ENCODE data around the gene ENPP1. TPM values are rescaled to one million over a fixed set of nuclear protein-coding genes. Genes with fewer than 3 reads are reported as not detected.

Gene ENPP1
- total RNA-seq, 1 donor from 2014 or later = 7.1 TPM

- no peaks in the 10 kb centered on the region for H3K36me3 Mint-ChIP-seq (ENCODE audit: low read depth, unreplicated experiment)
- H3K9me3 ChIP-seq (ENCODE audit: insufficient read depth, low read depth, low read length) = no peaks in the 10 kb centered on the region
- FAIRE-seq (no peak), DNase-seq (ENCODE audit: low read depth) (no peak)
- no peaks in the 10 kb centered on the region for H3K4me1 ChIP-seq (ENCODE audit: insufficient read depth, low read length)
- no peak overlapping the region for H3K4me2 ChIP-seq (ENCODE audit: low read length)
- no peak overlapping the region for H3K27ac Mint-ChIP-seq (ENCODE audit: unreplicated experiment)
- no peaks in the 10 kb centered on the region for H3K36me3 ChIP-seq (ENCODE audit: insufficient read depth, low read length)
- H3K4me3 Mint-ChIP-seq (ENCODE audit: unreplicated experiment) = no peak overlapping the region
- H4K20me1 ChIP-seq (ENCODE audit: insufficient read depth, low read length) = no peaks in the 10 kb centered on the region
- H3K4me3 ChIP-seq (ENCODE audit: insufficient read depth, low read depth, low read length) = no peak overlapping the region
- no peak overlapping the region for H3K27ac ChIP-seq (ENCODE audit: low read depth, low read length)
- H3K27me3 Mint-ChIP-seq (ENCODE audit: low read depth, unreplicated experiment) = no peaks in the 10 kb centered on the region
- H3K9me3 Mint-ChIP-seq (ENCODE audit: unreplicated experiment) = peaks cover 5% of the 10 kb centered on the region
- H3K9ac ChIP-seq (ENCODE audit: low read length) = no peak overlapping the region
- TF ChIP-seq EZH2 (IDR thresholded peaks at IDR 0.05; ENCODE audit: insufficient read depth, low read length) (no peak), CTCF (IDR thresholded peaks at IDR 0.05; ENCODE audit: insufficient read depth, low read depth, low read length) (no peak)
- peaks cover 4% of the 10 kb centered on the region for H3K4me1 Mint-ChIP-seq (ENCODE audit: low read depth, unreplicated experiment)
- no peak overlapping the region for H2AFZ ChIP-seq (ENCODE audit: low read depth, low read length)
- no peaks in the 10 kb centered on the region for H3K27me3 ChIP-seq (ENCODE audit: insufficient read depth, low read length)
- no peaks in the 10 kb centered on the region for H3K79me2 ChIP-seq (ENCODE audit: insufficient read depth, low read length)
Observed at GRCh38 chr6:131840441-131840840, 32.6 kb downstream of the ENPP1 start.

- Mint-ChIP-seq H3K4me3 (ENCODE audit: unreplicated experiment) (no peak overlapping the region), H3K4me1 (ENCODE audit: low read depth, unreplicated experiment) (peaks cover 4% of the 10 kb centered on the region), H3K36me3 (ENCODE audit: low read depth, unreplicated experiment) (no peaks in the 10 kb centered on the region), H3K9me3 (ENCODE audit: unreplicated experiment) (peaks cover 5% of the 10 kb centered on the region), H3K27me3 (ENCODE audit: low read depth, unreplicated experiment) (no peaks in the 10 kb centered on the region), H3K27ac (ENCODE audit: unreplicated experiment) (no peak overlapping the region)
- Histone ChIP-seq H4K20me1 (ENCODE audit: insufficient read depth, low read length) (no peaks in the 10 kb centered on the region), H3K4me1 (ENCODE audit: insufficient read depth, low read length) (no peaks in the 10 kb centered on the region), H3K36me3 (ENCODE audit: insufficient read depth, low read length) (no peaks in the 10 kb centered on the region), H2AFZ (ENCODE audit: low read depth, low read length) (no peak overlapping the region), H3K9ac (ENCODE audit: low read length) (no peak overlapping the region), H3K79me2 (ENCODE audit: insufficient read depth, low read length) (no peaks in the 10 kb centered on the region), H3K9me3 (ENCODE audit: insufficient read depth, low read depth, low read length) (no peaks in the 10 kb centered on the region), H3K4me2 (ENCODE audit: low read length) (no peak overlapping the region), H3K27ac (ENCODE audit: low read depth, low read length) (no peak overlapping the region), H3K27me3 (ENCODE audit: insufficient read depth, low read length) (no peaks in the 10 kb centered on the region), H3K4me3 (ENCODE audit: insufficient read depth, low read depth, low read length) (no peak overlapping the region)
- TF ChIP-seq EZH2 (IDR thresholded peaks at IDR 0.05; ENCODE audit: insufficient read depth, low read length) (no peak), CTCF (IDR thresholded peaks at IDR 0.05; ENCODE audit: insufficient read depth, low read depth, low read length) (no peak)
- no peak for DNase-seq (ENCODE audit: low read depth)
- FAIRE-seq = peak; percentile 65
Observed at GRCh38 chr6:131840936-131841583, 33.2 kb downstream of the ENPP1 start.

GRCh38 chr6:131843768-131844167, 35.9 kb downstream of the ENPP1 start:
- DNase-seq (ENCODE audit: low read depth) (no peak), FAIRE-seq (peak; percentile 52)
- peaks cover 3% of the 10 kb centered on the region for H3K9me3 Mint-ChIP-seq (ENCODE audit: unreplicated experiment)
- no peak overlapping the region for H3K9ac ChIP-seq (ENCODE audit: low read length)
- H3K9me3 ChIP-seq (ENCODE audit: insufficient read depth, low read depth, low read length) = no peaks in the 10 kb centered on the region
- no peaks in the 10 kb centered on the region for H4K20me1 ChIP-seq (ENCODE audit: insufficient read depth, low read length)
- no peaks in the 10 kb centered on the region for H3K27me3 ChIP-seq (ENCODE audit: insufficient read depth, low read length)
- no peak overlapping the region for H3K4me3 Mint-ChIP-seq (ENCODE audit: unreplicated experiment)
- no peaks in the 10 kb centered on the region for H3K4me1 ChIP-seq (ENCODE audit: insufficient read depth, low read length)
- no peak overlapping the region for H3K27ac Mint-ChIP-seq (ENCODE audit: unreplicated experiment)
- H3K79me2 ChIP-seq (ENCODE audit: insufficient read depth, low read length) = no peaks in the 10 kb centered on the region
- no peak overlapping the region for H3K4me3 ChIP-seq (ENCODE audit: insufficient read depth, low read depth, low read length)
- H2AFZ ChIP-seq (ENCODE audit: low read depth, low read length) = no peak overlapping the region
- H3K27me3 Mint-ChIP-seq (ENCODE audit: low read depth, unreplicated experiment) = no peaks in the 10 kb centered on the region
- no peak overlapping the region for H3K4me2 ChIP-seq (ENCODE audit: low read length)
- H3K4me1 Mint-ChIP-seq (ENCODE audit: low read depth, unreplicated experiment) = peaks cover 2% of the 10 kb centered on the region
- H3K36me3 Mint-ChIP-seq (ENCODE audit: low read depth, unreplicated experiment) = no peaks in the 10 kb centered on the region
- no peak overlapping the region for H3K27ac ChIP-seq (ENCODE audit: low read depth, low read length)
- TF ChIP-seq CTCF (IDR thresholded peaks at IDR 0.05; ENCODE audit: insufficient read depth, low read depth, low read length) (no peak), EZH2 (IDR thresholded peaks at IDR 0.05; ENCODE audit: insufficient read depth, low read length) (no peak)
- no peaks in the 10 kb centered on the region for H3K36me3 ChIP-seq (ENCODE audit: insufficient read depth, low read length)
